NOMO-1 treated with DMSO at 0.1 percent for 48 hours (cell line): ENCODE results near the gene CCDC91.
"Not testable (repeated sequence)": the region's sequence is repeated elsewhere in the genome, so short reads cannot be mapped to it uniquely, and the experiment has no call there.

Experiments used
- DNase-seq: peaks from one replicate; lab custom pipeline; 2025; ENCODE audit not compliant: unreplicated experiment; lab: John Stamatoyannopoulos, UW

CCDC91 gene

DNA sequence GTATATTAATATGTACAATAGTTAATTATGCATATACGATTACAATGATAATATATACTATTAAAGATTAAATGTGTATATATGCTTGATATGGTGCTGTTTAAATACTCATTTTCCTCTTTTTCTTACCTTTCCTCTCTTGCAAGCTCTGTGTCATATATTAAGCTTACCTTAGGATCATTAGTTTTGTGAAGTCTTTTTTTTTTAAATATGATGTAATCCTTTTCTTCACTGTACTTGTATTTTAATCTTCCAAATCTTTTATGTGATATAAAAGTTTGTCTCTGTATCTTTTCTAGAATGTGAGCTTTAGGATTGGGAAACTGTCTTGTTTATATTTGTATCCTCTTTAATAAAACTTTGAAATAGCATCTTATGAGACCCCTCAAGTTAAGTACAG is 88.7 kb downstream of the CCDC91 start:
- no peak for DNase-seq

DNA sequence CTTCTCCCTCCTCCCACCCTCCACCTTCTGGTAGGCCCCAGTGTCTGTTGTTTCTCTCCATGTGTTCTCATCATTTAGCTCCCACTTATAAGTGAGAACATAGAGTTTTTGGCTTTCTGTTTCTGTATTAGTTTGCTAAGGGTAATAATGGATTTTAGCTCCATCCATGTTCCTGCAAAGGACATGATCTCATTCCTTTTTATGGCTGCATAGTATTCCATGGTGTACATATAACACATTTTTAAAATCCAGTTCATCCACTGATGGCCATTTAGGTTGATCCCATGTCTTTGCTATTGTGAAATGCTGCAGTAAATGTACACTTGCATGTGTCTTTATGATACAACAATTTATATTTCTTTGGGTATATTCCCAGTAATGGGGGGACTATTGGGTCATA is 96.1 kb downstream of the CCDC91 start:
- DNase-seq, result no peak

DNA sequence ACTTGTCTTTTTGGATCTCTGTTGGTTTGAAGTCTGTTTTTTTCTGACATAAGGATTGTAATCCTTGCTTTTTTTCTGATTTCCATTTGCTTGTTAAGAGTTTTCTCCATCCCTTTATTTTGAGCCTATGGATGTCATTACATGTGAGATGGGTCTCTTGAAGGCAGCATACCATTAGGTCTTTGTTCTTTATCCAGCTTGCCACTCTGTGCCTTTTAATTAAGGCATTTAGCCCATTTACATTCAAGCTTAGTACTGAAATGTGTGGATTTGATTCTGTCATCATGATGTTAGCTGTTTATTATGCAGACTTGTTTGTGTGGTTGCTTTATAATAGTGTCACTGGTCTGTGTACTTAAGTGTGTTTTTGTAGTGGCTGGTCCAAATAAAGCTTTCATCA is 100.0 kb downstream of the CCDC91 start:
- no peak for DNase-seq

DNA sequence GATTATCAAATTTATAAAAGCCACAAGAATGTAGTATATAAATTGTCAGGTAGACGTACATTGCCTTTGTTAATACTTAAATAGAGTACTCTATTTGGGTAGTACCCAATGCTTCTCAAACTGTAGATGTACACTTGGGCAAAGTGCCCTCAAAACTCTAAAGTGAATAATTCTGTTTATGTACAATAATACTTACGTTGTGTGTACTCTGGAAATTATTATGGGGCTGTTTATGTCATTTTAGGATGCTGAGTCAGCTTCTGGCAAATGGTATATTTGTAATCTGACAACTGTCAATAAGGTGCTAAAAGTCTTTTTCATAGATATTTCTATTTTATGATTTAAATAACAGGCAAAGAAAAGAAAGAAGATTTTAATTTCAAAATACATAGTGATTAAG is 102.4 kb downstream of the CCDC91 start:
- no peak for DNase-seq

DNA sequence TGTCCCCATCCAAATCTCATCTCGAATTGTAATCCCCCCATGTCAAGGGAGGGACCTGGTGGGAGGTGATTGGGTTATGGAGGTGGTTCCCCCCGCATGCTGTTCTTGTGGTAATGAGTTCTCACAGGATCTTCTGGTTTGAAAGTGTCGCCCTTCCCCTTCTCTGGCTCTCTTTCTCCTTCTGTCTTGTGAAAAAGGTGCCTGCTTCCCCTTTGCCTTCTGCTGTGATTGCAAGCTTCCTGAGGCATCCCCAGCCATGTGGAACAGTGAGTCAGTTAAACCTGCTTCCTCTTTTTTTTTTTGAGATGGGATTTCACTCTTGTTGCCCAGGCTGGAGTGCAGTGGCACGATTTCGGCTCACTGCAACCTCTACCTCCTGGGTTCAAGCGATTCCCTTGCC is 104.0 kb downstream of the CCDC91 start:
- peak; percentile 26 for DNase-seq

DNA sequence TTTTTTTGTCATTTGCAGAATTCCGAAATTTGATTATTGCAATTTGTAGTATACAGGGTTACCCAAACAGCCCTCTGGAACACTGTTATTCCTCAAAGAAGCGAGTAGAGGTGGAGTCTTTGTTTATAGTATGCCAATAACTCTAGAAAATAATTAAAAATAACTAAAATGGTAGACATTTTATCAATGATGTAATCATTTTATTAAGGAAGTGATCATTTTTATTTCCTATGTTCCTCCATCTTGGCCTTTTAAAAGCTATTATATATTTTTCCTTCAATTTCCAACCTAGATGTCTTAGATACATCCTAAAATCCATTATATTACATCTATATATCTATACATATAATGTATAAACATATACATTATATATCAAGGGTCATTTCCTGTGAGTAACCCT is 106.0 kb downstream of the CCDC91 start:
- DNase-seq, result no peak

DNA sequence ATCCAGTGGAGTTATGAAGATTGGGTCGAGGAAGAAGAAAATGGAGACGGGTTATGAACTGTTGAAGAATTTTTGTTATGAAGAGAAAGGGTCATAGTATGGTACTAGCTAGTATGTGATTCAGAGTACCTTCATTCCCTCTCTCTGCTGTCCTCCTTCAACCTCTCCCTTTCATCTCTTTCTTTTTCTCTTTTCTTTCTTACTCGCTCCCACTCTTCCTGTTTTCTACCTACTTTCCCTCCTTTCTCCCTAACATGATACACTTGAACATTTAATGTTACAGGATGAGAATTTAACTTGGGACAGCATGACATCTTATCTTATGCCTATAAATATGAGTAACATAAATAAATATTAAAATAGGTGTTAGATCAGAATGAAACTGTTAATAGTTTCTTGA is 112.9 kb downstream of the CCDC91 start:
- DNase-seq, result no peak

DNA sequence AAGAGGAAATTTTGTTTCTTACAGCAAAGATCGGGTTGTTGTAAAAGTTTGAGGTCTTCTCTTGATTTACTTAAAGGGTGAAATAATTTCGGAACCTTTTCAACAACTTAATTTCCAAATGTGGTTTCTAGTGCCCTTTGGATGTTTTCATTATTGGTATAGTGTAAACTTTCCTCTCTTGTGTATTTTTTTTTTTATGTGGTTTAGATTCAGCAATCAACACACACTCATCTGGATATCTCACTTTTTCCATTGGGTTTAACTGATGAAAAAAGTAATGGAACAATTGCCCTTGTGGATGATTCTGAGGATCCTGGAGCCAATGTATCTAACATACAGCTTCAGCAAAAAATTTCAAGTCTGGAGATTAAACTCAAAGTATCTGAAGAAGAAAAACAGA is 116.3 kb downstream of the CCDC91 start:
- no peak for DNase-seq

DNA sequence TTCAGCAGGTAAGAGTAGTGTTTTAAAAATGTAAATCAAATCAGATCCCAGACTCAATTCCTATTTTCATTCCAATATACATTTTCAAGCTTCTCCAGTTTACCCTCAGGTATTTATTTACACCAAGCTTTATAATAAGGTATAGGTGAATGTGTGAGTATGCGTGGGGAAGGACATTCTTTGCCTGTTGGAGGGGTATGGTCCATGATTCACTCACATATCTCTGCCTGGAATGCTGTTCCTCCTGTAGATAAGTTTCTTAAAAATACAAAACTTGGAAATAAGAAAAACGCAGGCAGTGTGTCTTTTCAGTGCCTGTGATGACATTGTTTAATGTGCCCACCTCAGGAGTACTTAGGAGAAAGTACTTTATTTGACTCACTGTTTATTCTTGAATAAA is 118.6 kb downstream of the CCDC91 start:
- no peak for DNase-seq

DNA sequence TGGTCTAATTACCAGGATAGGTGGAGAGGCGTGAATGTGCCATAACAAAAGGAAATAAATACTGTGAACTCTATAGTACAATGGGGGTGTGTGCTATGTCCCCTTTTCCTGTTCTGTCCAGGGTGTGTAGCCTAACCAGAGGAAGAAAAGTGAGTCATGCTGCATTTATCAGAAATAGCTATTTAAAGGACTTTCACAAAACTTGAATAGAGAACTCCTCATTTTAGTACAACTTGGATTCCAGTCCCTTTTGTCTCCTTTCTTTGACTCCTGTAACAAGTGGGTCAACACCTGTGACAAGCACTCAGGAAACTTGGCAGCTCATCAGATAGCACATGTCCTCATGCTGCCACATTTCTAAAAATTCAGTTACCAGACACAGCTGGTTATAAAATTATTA is 123.4 kb downstream of the CCDC91 start:
- DNase-seq, result no peak

DNA sequence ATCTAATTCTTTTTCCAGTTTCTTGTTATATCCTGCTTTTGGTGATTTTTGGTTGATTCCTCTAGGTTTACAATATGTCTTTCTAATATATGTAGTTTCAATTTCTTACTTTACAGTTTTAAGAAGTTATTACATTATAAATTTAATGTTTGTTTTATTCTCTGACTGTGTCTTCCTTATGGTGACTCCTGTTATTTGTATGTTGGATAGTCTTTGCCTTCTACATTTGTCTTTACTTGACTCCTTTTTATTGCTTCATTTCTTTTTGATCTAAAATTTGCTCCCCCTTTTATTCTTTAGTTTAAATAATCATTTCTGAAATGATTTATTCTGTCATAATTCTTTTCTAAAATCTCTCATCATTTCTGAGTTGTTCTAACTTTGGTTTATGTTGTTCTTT is 125.8 kb downstream of the CCDC91 start:
- DNase-seq, result no peak

DNA sequence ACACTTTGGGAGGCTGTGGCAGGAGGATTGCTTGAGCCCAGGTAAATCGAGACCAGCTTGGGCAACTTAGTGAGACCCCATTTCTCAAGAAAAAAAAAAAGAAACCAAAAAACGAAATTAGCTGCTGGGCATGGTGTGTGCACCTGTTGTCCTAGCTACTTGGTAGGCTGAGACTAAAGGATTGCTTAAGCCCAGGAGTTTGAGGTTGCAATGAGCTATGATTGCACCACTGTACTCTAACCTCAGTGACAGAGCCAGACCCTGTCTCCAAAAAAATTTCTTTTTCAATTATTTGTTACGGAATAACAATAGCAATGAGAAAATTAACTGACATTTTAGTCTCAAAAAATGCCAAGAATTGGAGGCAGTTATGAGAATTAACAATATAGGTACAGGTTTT is 128.0 kb downstream of the CCDC91 start:
- DNase-seq, result no peak

DNA sequence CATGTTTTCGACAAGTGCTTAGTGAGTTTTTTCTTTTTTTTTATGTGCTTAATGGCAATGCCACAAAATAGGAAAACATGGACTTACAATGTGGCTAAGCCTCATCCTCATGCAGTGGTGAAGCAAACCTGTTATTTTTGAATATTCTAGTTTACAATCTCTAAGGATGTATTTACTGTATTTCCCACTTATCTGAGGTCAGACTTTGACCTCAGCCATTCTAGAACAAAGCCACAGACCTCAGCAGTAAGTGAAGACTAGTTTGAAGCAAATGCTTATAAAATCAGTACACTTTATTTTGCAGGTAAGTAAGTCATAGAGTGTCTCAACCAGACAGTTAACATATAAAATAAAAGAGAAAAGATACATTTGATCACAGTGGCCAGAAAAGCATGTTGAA is 130.1 kb downstream of the CCDC91 start:
- no peak for DNase-seq

DNA sequence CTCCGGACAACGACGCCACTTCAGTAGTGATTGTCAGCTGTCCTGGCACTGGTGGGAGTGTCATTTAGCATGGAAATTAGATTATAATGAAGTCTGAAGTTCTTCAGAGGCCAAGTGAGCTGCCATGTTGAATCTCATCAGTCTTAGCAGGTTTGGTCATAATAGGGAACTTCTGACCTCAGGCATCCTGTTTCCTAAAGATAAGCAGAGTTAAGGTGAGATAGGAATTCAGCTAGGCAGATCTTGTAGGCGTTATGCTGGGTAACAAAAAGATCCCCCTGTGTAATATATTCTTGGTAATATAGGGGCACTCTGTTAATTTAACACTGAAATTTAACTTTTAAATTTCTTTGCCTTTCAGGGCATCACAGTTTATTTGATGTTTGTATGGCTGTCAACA is 137.5 kb downstream of the CCDC91 start:
- DNase-seq, result no peak

DNA sequence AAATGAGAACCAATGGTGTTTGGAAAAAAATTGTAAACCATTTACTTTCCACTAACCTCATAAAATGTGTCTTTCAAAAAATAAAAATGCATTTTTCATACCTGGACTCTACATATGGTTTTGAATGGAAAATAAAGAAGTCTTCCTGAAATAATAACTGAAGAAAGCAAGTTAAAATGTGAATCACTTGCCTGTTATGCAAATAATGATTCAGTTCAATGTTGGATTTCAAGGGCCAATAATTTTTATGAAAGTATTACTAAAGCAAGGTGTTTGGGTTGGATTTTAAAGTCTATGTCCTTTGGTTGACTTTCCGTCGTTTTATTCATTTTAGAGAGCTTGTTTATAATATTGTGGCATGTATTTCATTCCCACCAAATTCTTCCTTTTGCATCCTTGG is 138.7 kb downstream of the CCDC91 start:
- no peak for DNase-seq

DNA sequence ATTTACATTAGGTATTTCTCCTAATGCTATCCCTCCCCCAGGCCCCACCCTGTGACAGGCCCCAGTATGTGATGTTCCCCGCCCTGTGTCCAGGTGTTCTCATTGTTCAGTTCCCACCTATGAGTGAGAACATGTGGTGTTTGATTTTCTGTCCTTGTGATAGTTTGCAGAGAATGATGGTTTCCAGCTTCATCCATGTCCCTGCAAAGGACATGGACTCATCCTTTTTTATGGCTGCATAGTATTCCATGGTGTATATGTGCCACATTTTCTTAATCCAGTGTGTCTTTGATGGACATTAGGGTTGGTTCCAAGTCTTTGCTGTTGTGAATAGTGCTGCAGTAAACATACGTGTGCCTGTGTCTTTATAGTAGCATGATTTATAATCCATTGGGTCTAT is 139.5 kb downstream of the CCDC91 start:
- not testable (repeated sequence) for DNase-seq

DNA sequence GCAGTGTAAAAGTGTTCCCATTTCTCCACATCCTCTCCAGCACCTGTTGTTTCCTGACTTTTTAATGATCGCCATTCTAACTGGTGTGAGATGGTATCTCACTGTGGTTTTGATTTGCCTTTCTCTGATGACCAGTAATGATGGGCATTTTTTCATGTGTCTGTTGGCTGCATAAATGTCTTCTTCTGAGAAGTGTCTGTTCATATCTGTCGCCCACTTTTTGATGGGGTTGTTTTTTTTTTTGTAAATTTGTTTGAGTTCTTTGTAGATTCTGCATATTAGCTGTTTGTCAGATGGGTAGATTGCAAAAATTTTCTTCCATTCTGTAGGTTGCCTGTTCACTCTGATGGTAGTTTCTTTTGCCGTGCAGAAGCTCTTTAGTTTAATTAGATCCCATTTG is 140.0 kb downstream of the CCDC91 start:
- not testable (repeated sequence) for DNase-seq

DNA sequence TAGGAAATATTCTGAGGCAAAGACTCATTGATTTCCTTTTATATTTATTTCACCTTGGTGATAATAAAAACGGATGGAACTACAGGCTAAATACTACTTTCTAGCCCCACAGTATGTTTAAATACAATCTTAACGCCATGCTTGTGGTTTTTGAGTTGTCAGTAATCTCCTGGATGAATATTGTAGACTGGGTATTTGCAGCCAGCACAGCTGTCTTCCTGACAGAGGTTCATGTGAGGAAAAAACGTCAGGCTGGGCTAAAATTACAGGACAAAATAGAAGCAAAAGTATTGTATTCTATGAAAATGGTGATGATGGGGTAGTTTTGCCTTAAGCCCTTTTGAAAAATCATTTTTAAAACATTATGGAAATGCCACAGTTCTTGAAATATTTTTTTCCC is 140.9 kb downstream of the CCDC91 start:
- DNase-seq, result no peak

DNA sequence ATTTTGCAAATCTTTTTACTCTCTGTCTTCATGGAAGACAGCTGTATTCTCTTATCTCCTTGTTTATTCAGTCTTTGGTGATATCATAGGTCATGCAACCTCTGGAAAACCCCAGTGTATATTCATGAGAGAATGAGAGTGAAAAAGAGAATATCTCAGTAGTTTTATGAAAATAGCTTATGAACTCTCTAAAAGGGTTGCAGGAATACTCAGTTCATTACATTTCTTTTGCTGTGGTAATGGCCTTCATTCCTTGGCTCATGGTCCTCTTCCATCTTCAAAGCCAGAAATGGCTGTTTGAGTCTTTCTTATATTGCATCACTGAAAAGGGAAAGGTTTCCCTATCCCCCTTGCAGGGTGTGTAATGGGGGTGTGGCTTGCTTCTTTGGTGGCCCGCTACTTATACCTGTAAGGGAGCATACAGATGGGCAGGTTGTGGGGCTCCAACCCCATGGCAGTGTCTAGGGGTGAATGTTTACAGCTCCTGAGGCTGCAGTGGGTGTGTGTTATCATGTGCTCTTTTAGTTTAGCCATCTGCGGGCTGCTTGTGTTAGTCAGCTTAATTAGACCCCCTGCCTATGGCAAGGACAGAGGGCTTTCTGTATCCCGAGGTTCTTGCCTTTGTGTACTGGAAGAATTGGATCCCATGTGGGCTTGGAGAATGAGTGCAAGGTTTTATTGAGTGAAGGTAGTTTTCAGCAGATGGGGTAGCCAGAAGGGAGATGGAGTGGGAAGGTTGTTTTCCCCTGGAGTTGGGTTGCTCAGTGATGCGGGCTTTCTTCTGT is 150.2 kb downstream of the CCDC91 start:
- no peak for DNase-seq

DNA sequence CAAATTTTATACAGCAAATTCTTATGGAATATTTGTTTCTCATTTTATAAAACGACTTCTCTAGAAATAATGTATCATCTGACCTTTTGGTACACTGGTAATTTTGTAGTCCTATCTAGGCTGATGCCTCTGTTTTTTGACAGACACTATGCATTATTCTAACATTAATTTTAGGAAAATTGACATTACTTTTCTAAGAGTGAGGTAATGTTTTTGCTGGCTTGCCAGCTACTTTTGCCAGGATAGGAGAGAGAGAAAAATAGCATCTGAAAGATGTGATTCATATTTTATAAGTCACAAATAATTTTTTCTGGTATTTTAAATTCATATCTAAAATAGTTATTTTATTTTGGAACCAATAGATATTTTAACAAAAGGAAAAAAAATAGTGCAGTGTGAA is 153.5 kb downstream of the CCDC91 start:
- DNase-seq, result no peak

DNA sequence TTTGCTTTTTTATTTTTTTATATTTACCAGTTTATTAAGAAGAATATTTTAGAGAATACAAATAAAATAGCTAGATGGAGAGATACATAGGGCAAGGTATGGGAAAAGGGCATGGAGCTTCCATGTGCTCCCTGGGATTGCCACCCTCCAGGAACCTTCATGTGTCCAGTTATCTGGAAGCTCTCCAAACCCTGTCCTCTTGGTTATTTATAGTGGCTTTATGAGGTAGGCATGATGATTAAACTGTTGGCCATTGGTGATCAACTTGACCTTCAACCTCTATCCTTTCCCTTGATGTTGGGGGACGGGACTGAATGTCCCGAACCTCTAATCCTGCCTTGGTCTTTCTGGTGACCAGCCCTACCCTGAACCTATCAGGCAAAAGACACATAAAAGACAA is 156.3 kb downstream of the CCDC91 start:
- DNase-seq, result no peak

DNA sequence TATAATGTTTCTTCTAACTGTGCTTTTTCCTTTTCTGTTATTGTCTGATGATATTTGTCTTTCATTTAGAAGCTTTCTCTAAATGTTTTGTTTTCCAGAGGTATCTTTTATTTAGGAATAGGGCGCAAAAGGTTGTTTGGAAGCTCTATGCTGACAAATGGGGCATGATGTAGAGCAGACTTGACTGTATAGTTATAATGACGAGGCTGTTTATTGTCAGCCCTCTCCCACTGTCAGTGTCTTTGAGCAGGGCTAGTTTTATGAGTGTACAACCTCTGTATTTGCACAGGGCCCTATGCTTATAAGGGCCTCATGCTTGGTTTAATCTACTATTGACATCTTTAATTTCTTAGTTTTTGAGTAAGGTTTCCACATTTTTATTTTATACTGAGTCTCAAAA is 158.9 kb downstream of the CCDC91 start:
- no peak for DNase-seq

DNA sequence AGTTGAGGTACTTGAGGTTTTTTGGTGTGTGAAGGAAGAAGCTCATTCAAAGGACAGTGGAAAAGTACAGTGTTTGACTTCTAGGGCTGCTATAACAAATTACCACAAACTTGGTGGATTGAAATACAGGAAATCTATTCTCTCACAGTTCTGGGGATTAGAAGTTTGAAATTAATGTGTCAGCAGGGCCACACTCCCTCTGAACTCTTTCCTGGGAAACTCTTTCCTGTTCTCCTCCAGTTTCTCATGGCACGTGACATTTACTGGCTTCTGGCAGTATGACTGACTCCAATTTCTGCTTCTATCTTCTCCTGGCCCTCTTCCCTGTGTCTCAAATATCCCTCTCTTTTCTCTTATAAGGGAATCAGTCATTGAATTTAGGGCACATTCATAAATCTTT is 160.2 kb downstream of the CCDC91 start:
- DNase-seq, result no peak
